ENCODE results near the gene XIRP1. TPM values are rescaled to one million over a fixed set of nuclear protein-coding genes. Genes with fewer than 3 reads are reported as not detected.

The XIRP1 gene
- total RNA-seq, 4 donors from 2014 or later: 0.18 to 0.19 TPM; not detected in 2

GRCh38 chr3:39170461-39170860 lies 21.9 kb downstream of the XIRP1 start:
- intact Hi-C loops (cut with DNase I): no loop called here
- H3K4me3 ChIP-seq: no peak overlapping the region
- no peaks in the 10 kb centered on the region for H3K36me3 ChIP-seq
- TF ChIP-seq, protein P1, sequence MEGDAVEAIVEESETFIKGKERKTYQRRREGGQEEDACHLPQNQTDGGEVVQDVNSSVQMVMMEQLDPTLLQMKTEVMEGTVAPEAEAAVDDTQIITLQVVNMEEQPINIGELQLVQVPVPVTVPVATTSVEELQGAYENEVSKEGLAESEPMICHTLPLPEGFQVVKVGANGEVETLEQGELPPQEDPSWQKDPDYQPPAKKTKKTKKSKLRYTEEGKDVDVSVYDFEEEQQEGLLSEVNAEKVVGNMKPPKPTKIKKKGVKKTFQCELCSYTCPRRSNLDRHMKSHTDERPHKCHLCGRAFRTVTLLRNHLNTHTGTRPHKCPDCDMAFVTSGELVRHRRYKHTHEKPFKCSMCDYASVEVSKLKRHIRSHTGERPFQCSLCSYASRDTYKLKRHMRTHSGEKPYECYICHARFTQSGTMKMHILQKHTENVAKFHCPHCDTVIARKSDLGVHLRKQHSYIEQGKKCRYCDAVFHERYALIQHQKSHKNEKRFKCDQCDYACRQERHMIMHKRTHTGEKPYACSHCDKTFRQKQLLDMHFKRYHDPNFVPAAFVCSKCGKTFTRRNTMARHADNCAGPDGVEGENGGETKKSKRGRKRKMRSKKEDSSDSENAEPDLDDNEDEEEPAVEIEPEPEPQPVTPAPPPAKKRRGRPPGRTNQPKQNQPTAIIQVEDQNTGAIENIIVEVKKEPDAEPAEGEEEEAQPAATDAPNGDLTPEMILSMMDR (IDR thresholded peaks at IDR 0.05): no peak
- no peak for TF ChIP-seq POLR2A (IDR thresholded peaks at IDR 0.05)
- no peaks in the 10 kb centered on the region for H3K27me3 ChIP-seq
- H3K27ac ChIP-seq: no peak overlapping the region
- WGBS, 2 donors: 89 to 99% methylated on average over 4 of the region's 4 CpGs
- H3K9me3 ChIP-seq: no peaks in the 10 kb centered on the region
- DNase-seq: no peak
- H3K4me1 ChIP-seq: peaks cover 0 to 16% (median 5%) of the 10 kb centered on the region in 3 donors

DNA sequence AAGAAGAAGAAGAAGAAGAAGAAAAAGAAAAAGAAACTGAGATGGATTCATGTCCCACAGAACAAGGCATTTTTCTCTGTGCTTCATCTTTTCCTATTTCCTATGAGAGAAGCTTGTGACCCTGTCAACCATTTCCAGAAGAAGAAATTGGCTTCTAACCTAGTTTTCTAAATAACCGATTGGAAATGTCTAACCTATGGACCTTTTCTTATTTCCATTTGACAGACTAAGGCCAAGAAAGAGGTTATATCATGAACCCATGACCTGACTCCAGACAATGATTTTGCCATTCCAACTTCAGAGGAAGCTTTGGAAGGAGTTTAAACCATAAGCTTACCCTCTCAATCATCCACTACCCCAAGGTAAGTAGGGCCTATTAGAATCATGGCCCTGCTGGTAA lies 22.7 kb downstream of the XIRP1 start:
- peaks cover 0 to 16% (median 5%) of the 10 kb centered on the region in 3 donors for H3K4me1 ChIP-seq
- H3K27ac ChIP-seq: no peak overlapping the region
- H3K9me3 ChIP-seq: no peaks in the 10 kb centered on the region
- no peak overlapping the region for H3K4me3 ChIP-seq
- intact Hi-C loops (cut with DNase I): no loop called here
- 50 to 82% methylated on average over 1 of the region's 1 CpG for WGBS, 2 donors
- no peaks in the 10 kb centered on the region for H3K27me3 ChIP-seq
- no peak for DNase-seq
- no peaks in the 10 kb centered on the region for H3K36me3 ChIP-seq
- TF ChIP-seq, protein P1 (IDR thresholded peaks at IDR 0.05): no peak
- TF ChIP-seq POLR2A (IDR thresholded peaks at IDR 0.05): no peak

DNA sequence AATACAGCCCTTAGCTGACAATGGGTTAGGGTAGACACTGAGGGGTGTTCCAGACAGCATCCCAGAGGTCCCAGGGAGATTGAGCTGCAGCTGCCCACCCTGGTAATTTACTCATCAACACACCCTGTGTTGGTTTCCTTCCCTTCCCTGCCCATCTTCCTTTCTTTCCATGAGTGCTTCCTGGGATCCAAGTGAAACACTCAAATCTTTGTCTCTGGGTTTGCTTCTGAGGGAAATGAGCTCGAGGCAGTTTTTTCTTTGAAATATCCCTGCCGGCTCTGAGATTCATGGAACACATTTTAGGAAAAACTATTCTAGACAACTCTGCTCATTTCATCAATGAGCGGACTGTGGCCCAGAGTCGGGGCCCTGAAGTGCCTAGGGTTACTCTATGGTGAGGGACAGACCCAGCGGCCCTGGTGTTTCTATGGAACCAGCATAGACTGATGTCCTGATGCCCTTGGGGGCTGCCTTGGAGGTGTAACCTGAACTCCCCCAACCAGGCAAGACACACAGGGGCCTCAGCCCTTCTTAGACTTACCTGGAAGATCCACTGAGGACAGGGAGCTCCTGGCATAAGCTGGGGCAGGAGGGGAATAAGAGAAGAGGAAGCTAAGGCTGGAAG lies 24.1 kb downstream of the XIRP1 start:
- no peaks in the 10 kb centered on the region for H3K9me3 ChIP-seq
- peaks cover 0 to 16% (median 5%) of the 10 kb centered on the region in 3 donors for H3K4me1 ChIP-seq
- no peak overlapping the region for H3K27ac ChIP-seq
- 65 to 74% methylated on average over 2 of the region's 5 CpGs for WGBS, 2 donors
- DNase-seq: no peak
- no peaks in the 10 kb centered on the region for H3K36me3 ChIP-seq
- intact Hi-C loops (cut with DNase I): no loop called here
- no peaks in the 10 kb centered on the region for H3K27me3 ChIP-seq
- no peak for TF ChIP-seq POLR2A (IDR thresholded peaks at IDR 0.05)
- TF ChIP-seq, protein P1 (IDR thresholded peaks at IDR 0.05): no peak
- no peak overlapping the region for H3K4me3 ChIP-seq

GRCh38 chr3:39166932-39167532 lies 25.4 kb downstream of the XIRP1 start:
- Histone ChIP-seq H3K4me3 (no peak overlapping the region), H3K27me3 (no peaks in the 10 kb centered on the region), H3K36me3 (no peaks in the 10 kb centered on the region), H3K27ac (peak overlapping the region in 2 of 4 donors; percentile 37 to 41), H3K9me3 (no peaks in the 10 kb centered on the region), H3K4me1 (peaks cover 0 to 16% (median 5%) of the 10 kb centered on the region in 3 donors)
- no peak for DNase-seq
- intact Hi-C loops (cut with DNase I): no loop called here
- 24 to 26% methylated on average over 1 of the region's 1 CpG for WGBS, 2 donors
- TF ChIP-seq, protein P1 (IDR thresholded peaks at IDR 0.05): no peak
- no peak for TF ChIP-seq POLR2A (IDR thresholded peaks at IDR 0.05)

DNA sequence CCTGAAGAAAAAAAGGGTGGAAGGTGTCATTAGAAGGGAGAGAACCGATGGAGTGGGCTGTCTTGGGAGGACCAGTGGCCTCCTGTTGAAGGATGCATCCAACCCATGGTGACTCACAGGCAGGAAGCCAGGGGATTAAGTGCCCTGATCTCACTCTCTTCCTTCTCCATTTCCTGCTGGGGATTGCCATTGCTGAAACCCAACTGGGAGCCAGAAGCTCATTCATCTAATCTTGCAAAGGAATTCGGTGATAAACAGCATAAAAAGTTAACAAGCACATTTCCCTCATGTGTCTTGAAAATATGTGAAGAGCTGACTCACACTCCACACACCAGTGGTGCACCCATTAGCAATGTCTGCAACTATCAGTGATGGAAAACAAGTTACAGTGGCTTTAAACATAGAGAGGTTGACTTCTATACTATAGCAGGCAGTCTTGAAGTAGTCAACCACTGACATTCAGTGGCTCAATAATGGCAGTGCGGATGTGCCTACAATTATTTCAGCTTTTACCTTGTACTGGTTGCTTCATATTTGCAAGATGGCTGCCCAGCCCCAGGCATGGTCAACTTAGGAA lies 26.2 kb downstream of the XIRP1 start:
- Histone ChIP-seq H3K4me3 (no peak overlapping the region), H3K36me3 (no peaks in the 10 kb centered on the region), H3K9me3 (no peaks in the 10 kb centered on the region), H3K27me3 (no peaks in the 10 kb centered on the region), H3K27ac (peak overlapping the region in 2 of 4 donors; percentile 11 to 37), H3K4me1 (peaks cover 0 to 16% (median 5%) of the 10 kb centered on the region in 3 donors)
- WGBS, 2 donors: 44 to 52% methylated on average over 3 of the region's 3 CpGs
- DNase-seq: no peak
- intact Hi-C loops (cut with DNase I): no loop called here
- no peak for TF ChIP-seq POLR2A (IDR thresholded peaks at IDR 0.05)
- TF ChIP-seq, protein P1 (IDR thresholded peaks at IDR 0.05): no peak

Measured in esophagus squamous epithelium (tissue), 5 donors.